ENCODE measurements around the gene ZNF891. TPM values are rescaled to one million over a fixed set of nuclear protein-coding genes. Genes with fewer than 3 reads are reported as not detected.

ZNF891 gene
- total RNA-seq, 1 experiment from 2014 or later: 0.37 TPM

GRCh38 chr12:133063556-133063955, 66.5 kb downstream of the ZNF891 start:
- DNase-seq (ENCODE audit: low read depth): no peak

GRCh38 chr12:133061954-133062353, 68.1 kb downstream of the ZNF891 start:
- no peak for DNase-seq (ENCODE audit: low read depth)

GRCh38 chr12:133058203-133059113, 71.6 kb downstream of the ZNF891 start:
- DNase-seq (ENCODE audit: low read depth): peak; percentile 12

GRCh38 chr12:133057446-133057845, 72.6 kb downstream of the ZNF891 start:
- DNase-seq (ENCODE audit: low read depth): no peak

Other genes starting within 250 kb of the ZNF891 start
- 24.2 and 24.7 TPM in 2 replicates for gene CHFR, start 242.7 kb downstream of the ZNF891 start, total RNA-seq (2014; rRNA removed; shearing (Covaris generic))
- 4.4 and 5.5 TPM in 2 replicates for gene ZNF605, start 174.0 kb downstream of the ZNF891 start, total RNA-seq (2014; rRNA removed; shearing (Covaris generic))
- gene ZNF26, start 143.9 kb downstream of the ZNF891 start, total RNA-seq (2014; rRNA removed; shearing (Covaris generic)): 11.7 and 12.8 TPM in 2 replicates
- gene ZNF84, start 92.8 kb downstream of the ZNF891 start, total RNA-seq (2014; rRNA removed; shearing (Covaris generic)): 13.4 and 14.3 TPM in 2 replicates
- gene ZNF140, start 49.4 kb downstream of the ZNF891 start, total RNA-seq (2014; rRNA removed; shearing (Covaris generic)): 14.9 and 15.2 TPM in 2 replicates
- 0.50 and 0.59 TPM in 2 replicates for gene ZNF10, start 353 bp upstream of the ZNF891 start, total RNA-seq (2014; rRNA removed; shearing (Covaris generic))
- 27.2 and 33.3 TPM in 2 replicates for gene ZNF268, start 51.2 kb upstream of the ZNF891 start, total RNA-seq (2014; rRNA removed; shearing (Covaris generic))
- gene ANHX, start 105.6 kb upstream of the ZNF891 start, total RNA-seq (2014; rRNA removed; shearing (Covaris generic)): not detected in 2 replicates

All from HT1080 (cell line).